GM12874 (cell line): ENCODE data around the gene DDRGK1.

Experiments
- TF ChIP-seq, protein P1 (sequence below): IDR thresholded peaks from 2 replicates; pipeline ENCODE4 v1.5.1; 2011; ENCODE audit warnings: low read depth, mild to moderate bottlenecking, control low read depth, low read length, moderate library complexity; ENCODE audit not compliant: insufficient read depth

Gene DDRGK1

DNA sequence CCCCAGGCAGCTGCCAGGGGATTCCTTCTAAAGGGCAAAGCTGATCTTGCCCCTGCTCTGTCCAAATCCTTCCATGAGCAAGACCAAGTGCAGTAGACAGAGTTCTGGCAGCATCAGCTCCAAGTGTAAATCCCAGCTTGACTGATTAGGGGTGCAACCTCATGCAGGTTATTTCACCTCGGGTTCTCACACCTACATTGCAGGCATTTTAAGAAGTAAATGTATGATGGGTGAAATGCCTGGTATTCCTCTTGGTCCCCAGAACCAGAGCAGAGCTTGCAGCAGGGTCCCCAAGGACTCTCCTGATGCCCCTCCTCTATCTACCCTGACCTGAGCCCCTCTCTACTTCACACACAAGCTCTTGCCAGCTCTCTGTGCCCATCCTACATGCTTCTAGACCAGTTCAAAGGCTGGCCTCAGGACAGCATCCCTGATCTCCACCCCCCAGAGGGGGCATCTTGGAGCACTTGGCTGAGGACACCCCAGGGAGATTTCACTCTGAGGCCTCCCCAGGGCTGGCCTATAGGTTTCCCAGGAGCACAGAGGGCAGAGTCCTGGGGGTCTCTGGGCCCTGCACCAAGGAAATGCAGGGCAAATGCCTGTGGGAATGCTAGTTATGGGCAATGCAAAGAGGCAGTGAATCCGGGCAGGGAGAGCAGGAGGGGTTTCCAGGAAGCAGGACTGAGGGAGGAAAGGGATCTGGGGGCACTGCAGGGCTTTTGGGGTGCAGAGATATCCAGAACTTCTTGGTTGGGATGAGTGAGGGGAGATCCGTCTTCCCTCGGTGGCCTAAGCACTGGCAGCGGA lies 32.2 kb downstream of the DDRGK1 start:
- TF ChIP-seq, protein P1, sequence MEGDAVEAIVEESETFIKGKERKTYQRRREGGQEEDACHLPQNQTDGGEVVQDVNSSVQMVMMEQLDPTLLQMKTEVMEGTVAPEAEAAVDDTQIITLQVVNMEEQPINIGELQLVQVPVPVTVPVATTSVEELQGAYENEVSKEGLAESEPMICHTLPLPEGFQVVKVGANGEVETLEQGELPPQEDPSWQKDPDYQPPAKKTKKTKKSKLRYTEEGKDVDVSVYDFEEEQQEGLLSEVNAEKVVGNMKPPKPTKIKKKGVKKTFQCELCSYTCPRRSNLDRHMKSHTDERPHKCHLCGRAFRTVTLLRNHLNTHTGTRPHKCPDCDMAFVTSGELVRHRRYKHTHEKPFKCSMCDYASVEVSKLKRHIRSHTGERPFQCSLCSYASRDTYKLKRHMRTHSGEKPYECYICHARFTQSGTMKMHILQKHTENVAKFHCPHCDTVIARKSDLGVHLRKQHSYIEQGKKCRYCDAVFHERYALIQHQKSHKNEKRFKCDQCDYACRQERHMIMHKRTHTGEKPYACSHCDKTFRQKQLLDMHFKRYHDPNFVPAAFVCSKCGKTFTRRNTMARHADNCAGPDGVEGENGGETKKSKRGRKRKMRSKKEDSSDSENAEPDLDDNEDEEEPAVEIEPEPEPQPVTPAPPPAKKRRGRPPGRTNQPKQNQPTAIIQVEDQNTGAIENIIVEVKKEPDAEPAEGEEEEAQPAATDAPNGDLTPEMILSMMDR = no peak

DNA sequence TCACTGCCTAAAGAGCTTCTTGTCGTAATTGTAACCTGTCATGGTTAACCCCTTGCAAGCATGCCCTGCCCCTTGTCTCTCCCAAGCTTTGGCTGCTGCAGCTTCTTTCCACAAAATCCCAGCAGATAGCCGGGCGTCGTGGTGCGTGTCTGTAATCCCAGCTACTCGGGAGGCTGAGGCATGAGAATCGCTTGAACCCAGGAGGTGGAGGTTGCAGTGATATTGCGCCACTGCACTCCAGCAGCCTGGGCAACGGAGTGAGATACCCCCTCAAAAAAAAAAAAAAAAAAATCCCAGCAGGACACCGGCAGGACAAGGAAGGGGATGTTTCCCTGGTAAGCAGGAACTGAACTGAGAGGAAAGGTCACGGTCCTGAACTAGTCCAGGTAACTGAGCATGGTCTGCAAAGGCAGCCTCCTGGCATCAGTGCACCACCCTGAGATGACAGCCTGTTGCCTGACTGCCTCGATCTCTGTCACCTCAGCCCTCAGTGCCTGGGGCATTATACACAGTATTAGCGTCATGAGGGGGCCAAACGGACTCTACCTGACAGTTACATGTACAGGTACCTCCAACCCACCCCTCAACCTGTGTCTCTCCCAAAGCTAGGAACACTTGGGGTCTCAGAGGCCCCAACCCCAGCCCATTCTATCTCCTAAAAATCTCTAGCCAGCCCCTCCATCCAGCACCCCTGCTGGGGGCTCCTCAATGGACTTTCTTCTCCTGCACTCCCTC lies 32.9 kb downstream of the DDRGK1 start:
- TF ChIP-seq, protein P1 = no peak

DNA sequence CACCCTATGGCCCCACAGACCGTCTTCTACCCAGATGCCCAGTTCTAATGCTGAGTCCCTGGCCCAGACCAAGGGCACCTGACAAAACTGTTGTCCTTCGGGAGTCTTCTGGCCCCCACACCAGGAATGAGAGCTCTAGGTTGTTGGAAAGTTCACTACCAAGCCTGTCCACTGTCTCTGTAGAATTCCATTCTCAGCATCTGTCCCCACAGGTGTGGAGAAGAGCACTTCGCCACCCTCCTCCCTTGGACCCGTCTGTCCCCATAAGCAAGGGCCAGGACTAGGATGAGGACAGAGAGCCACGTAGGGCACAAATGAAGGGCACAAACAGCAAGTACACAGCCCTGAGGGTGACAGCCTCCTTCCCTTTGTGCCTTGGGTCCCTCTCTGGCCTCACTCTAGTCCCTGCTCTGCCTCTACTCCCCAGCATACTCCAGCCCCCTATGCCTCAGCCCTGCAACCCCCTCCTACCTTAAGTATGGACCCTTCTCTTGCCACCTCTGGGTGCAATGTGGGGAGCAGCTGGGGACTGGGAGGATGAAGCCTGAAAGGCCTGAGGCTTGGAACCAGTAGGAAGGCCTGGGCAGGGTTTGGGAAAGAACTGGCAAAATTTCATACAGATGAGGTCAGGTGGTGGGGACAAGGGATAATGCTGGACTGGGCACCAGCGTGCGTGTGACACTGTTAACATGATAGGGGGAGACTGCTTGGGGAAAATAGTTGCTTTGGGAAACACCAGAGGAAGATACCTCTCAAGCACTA lies 35.5 kb downstream of the DDRGK1 start:
- TF ChIP-seq, protein P1 = no peak

DNA sequence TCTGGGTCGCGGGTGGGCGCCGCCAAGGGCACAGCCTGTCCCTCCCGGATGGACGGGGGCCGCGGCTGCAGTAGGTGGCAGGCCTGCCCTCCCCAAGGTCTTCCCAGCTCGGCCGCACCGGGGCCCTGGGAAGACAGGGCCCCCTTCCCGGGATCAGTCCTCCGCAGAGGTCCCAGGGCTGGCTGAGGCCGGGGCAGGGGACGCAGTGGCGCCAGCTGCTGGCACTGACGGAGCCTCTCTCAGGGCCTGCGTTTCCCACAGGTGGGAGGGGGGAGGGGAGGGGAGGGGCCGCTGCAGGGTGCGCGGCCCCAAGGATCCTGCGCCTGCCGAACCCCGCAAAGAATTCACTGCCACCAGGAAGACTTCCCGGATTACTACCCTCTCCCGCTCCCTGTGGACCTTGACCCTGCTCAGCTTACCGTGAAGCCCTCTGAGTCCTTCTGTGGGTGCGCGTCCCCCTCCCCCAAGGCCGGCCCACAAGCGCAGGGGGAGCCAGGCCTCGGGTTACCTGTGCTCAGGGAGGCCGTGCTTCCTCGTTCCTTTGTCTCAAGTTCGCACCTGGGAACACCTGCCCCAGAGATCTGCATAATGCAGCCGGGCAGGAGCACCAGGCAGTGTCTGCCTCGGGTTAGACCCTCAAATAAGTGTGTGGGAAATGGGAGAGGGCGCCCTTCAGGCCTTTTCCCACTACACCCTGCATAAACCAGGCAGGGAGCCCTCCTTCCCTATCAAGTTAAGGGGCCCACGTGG lies 36.2 kb downstream of the DDRGK1 start:
- TF ChIP-seq, protein P1 = no peak

DNA sequence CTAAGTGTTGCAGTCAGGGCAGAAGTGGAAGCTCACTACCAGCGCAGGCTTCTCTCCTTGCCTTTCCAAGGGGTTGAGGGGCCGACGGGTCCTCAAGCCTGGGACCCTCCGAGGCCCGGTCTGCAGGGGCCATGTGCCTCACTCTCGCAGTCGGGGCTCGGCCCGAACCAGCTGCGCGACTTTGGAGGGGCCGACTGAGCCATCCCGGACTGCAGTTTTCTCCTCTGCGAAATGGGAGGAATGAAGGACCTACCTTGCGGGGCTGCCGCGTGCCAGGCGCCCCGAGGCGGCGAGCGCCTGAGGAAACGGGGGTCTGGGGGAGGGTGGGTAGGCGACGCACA lies 36.8 kb downstream of the DDRGK1 start:
- TF ChIP-seq, protein P1 = no peak

DNA sequence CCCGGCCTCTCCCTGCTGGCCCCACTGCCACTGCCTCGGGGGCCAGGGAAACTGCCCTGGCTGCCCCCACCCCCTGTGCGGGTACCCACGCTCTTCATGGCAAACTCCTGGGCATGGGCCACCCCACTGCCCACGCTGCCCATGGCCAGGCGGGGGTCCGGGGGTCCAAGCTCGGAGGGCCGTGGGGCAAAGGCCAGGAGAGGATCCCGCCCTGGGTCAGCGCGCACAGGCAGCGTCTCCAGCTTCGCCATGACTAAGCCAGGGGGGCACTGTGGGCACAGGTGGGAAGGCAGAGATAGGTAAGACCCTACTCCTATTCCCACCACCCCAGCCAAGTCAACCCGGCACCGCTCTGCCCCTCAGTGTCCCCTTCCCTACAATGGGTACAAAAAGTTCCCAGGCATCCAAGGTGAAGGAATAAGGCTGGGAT lies 37.6 kb downstream of the DDRGK1 start:
- TF ChIP-seq, protein P1 = no peak
